Measurements from ENCODE around the gene RELL2. TPM values are rescaled to one million over a fixed set of nuclear protein-coding genes. Genes with fewer than 3 reads are reported as not detected.

Gene RELL2
- total RNA-seq, 1 experiment from 2014 or later = 8.7 TPM

DNA sequence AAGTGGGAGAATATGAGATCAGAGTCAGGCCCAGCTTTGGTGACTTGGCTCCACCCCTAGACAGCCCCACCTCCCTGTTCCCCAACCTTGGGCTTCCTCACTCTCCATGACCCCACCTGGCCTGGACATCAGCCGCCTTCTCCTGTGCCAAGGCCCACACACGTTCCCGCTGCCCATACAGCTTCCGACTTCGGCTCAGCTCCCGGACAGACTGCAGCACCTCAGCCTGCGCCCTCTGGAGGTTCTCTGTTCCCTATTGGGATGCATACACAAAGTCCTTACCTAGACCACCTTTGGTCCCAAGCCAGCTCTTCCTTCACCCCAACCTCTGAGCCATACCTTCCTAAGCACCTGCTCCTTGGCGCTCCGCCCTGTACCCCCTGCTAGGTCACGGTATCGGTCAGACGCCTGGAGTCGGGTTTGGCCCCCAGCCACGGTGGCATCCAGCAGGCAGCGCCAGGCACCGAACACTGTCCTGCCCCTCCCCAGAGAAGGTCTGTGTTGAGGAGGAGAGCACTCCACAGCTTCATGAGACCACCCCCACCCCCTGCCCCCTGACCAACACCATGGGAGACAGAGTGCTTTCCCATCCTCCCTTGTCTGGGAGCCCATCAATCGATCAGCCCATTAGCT is 12.4 kb downstream of the RELL2 start:
- RAD21 ChIA-PET (ENCODE audit: low non-redundant PET in 1 of 2, low total read pairs in 2 of 2, uncharacterized antibody in 2 of 2, unreplicated experiment in 2 of 2) = no interaction called here
- no peak overlapping the region for H3K27ac ChIP-seq (ENCODE audit: low read depth, low read length)
- BruUV-seq (replicated peaks) = no TSS peak
- H3K9ac ChIP-seq (ENCODE audit: low read length) = no peak overlapping the region
- H3K9me2 ChIP-seq (ENCODE audit: insufficient read depth) = no peaks in the 10 kb centered on the region
- no peak overlapping the region for H3K4me3 ChIP-seq (replicated peaks in 1 of 2; ENCODE audit: low read depth in 1 of 2, low read length in 2 of 2)
- no peak for ATAC-seq
- no peak overlapping the region for H2AFZ ChIP-seq (ENCODE audit: low read depth, low read length, poor library complexity, severe bottlenecking)
- no peaks in the 10 kb centered on the region for H3K79me2 ChIP-seq (ENCODE audit: insufficient read depth, low read length)
- DNase-seq (ENCODE audit: low read depth, low spot score) = no peak
- no peak overlapping the region for H3K4me2 ChIP-seq (ENCODE audit: low read length)
- no peak for TF ChIP-seq ELF1 (IDR thresholded peaks at IDR 0.05; ENCODE audit: borderline replicate concordance, low read depth)
- POLR2A ChIA-PET = interaction anchor here (0.6 to 1.1 kb wide), 2 partner anchors 12 to 16 kb away, joined by 3 read pairs; partner anchors contain the start of genes HDAC3 and RELL2
- no peaks in the 10 kb centered on the region for H3K27me3 ChIP-seq (ENCODE audit: insufficient read depth, low read length)
- peaks cover 2 to 3% of the 10 kb centered on the region in 2 experiments; a peak in 2 of 4 replicates for H3K36me3 ChIP-seq (ENCODE audit: control insufficient read depth in 1 of 2, insufficient read depth in 2 of 2, low read length in 2 of 2)
- CTCF ChIA-PET = no interaction called here
- H3K9me3 ChIP-seq (ENCODE audit: control insufficient read depth in 1 of 2, insufficient read depth in 1 of 2, low read depth in 1 of 2, low read length in 2 of 2) = no peaks in the 10 kb centered on the region
- H3K4me1 ChIP-seq (ENCODE audit: control insufficient read depth in 1 of 2, insufficient read depth in 2 of 2, low read length in 2 of 2) = peaks cover 0 to 18% of the 10 kb centered on the region in 2 experiments; a peak in 2 of 4 replicates
- H4K20me1 ChIP-seq (ENCODE audit: insufficient read depth) = no peaks in the 10 kb centered on the region
- intact Hi-C loops (cut with micrococcal nuclease) = no loop called here

DNA sequence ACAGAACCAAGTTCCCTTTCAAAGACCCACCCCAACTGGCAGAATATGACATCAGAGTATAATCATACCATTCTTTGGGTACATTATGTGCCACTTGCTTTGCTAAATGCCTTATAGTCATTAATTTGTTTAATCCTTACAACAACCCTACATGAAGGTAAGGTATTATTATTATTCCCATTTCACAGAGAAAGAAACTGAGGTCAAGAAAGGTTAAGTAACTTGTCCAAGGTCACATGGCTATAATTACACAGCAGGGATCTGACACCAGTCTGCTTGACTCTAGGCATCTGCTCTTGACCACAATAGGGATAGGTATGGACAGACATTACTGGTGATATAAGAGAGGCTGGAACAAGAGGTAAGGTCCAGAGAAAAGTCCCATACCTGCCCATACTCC is 13.2 kb downstream of the RELL2 start:
- Histone ChIP-seq H3K9me2 (ENCODE audit: insufficient read depth) (no peaks in the 10 kb centered on the region), H3K4me3 (replicated peaks in 1 of 2; ENCODE audit: low read depth in 1 of 2, low read length in 2 of 2) (peak overlapping the region; percentile 77 to 78; a peak in 2 of 4 replicates), H3K9me3 (ENCODE audit: control insufficient read depth in 1 of 2, insufficient read depth in 1 of 2, low read depth in 1 of 2, low read length in 2 of 2) (no peaks in the 10 kb centered on the region), H3K9ac (ENCODE audit: low read length) (no peak overlapping the region), H3K4me2 (ENCODE audit: low read length) (peak overlapping the region; percentile 97; the same call in 1 of the 2 replicates), H3K27ac (ENCODE audit: low read depth, low read length) (no peak overlapping the region), H3K27me3 (ENCODE audit: insufficient read depth, low read length) (no peaks in the 10 kb centered on the region), H3K36me3 (ENCODE audit: control insufficient read depth in 1 of 2, insufficient read depth in 2 of 2, low read length in 2 of 2) (peaks cover 2 to 3% of the 10 kb centered on the region in 2 experiments; a peak in 2 of 4 replicates), H3K4me1 (ENCODE audit: control insufficient read depth in 1 of 2, insufficient read depth in 2 of 2, low read length in 2 of 2) (peaks cover 0 to 18% of the 10 kb centered on the region in 2 experiments; a peak in 2 of 4 replicates), H2AFZ (ENCODE audit: low read depth, low read length, poor library complexity, severe bottlenecking) (no peak overlapping the region), H4K20me1 (ENCODE audit: insufficient read depth) (no peaks in the 10 kb centered on the region), H3K79me2 (ENCODE audit: insufficient read depth, low read length) (no peaks in the 10 kb centered on the region)
- ChIA-PET RAD21 (ENCODE audit: low non-redundant PET in 1 of 2, low total read pairs in 2 of 2, uncharacterized antibody in 2 of 2, unreplicated experiment in 2 of 2) (no interaction called here), POLR2A (interaction anchor here (1.1 kb wide), 1 partner anchor 13 kb away, joined by 3 read pairs; the partner anchor contains the start of genes HDAC3 and RELL2), CTCF (no interaction called here)
- intact Hi-C loops (cut with micrococcal nuclease) = no loop called here
- DNase-seq (ENCODE audit: low read depth, low spot score) = no peak
- TF ChIP-seq POLR2AphosphoS5 (IDR thresholded peaks at IDR 0.05; ENCODE audit: low read depth, low read length) = no peak
- TF ChIP-seq RAD21 (IDR thresholded peaks at IDR 0.05; ENCODE audit: low read depth) = no peak
- TF ChIP-seq CBX3 (IDR thresholded peaks at IDR 0.05; ENCODE audit: low read depth) = no peak
- no peak for TF ChIP-seq FOSL1 (IDR thresholded peaks at IDR 0.05; ENCODE audit: low read depth)
- TF ChIP-seq, protein P1, sequence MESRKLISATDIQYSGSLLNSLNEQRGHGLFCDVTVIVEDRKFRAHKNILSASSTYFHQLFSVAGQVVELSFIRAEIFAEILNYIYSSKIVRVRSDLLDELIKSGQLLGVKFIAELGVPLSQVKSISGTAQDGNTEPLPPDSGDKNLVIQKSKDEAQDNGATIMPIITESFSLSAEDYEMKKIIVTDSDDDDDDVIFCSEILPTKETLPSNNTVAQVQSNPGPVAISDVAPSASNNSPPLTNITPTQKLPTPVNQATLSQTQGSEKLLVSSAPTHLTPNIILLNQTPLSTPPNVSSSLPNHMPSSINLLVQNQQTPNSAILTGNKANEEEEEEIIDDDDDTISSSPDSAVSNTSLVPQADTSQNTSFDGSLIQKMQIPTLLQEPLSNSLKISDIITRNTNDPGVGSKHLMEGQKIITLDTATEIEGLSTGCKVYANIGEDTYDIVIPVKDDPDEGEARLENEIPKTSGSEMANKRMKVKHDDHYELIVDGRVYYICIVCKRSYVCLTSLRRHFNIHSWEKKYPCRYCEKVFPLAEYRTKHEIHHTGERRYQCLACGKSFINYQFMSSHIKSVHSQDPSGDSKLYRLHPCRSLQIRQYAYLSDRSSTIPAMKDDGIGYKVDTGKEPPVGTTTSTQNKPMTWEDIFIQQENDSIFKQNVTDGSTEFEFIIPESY (IDR thresholded peaks at IDR 0.05; ENCODE audit: extremely low read depth, insufficient replicate concordance, low read length) = no peak
- TF ChIP-seq EGR1 (IDR thresholded peaks at IDR 0.05; ENCODE audit: low read depth) = no peak
- TF ChIP-seq, protein P2, sequence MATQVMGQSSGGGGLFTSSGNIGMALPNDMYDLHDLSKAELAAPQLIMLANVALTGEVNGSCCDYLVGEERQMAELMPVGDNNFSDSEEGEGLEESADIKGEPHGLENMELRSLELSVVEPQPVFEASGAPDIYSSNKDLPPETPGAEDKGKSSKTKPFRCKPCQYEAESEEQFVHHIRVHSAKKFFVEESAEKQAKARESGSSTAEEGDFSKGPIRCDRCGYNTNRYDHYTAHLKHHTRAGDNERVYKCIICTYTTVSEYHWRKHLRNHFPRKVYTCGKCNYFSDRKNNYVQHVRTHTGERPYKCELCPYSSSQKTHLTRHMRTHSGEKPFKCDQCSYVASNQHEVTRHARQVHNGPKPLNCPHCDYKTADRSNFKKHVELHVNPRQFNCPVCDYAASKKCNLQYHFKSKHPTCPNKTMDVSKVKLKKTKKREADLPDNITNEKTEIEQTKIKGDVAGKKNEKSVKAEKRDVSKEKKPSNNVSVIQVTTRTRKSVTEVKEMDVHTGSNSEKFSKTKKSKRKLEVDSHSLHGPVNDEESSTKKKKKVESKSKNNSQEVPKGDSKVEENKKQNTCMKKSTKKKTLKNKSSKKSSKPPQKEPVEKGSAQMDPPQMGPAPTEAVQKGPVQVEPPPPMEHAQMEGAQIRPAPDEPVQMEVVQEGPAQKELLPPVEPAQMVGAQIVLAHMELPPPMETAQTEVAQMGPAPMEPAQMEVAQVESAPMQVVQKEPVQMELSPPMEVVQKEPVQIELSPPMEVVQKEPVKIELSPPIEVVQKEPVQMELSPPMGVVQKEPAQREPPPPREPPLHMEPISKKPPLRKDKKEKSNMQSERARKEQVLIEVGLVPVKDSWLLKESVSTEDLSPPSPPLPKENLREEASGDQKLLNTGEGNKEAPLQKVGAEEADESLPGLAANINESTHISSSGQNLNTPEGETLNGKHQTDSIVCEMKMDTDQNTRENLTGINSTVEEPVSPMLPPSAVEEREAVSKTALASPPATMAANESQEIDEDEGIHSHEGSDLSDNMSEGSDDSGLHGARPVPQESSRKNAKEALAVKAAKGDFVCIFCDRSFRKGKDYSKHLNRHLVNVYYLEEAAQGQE (IDR thresholded peaks at IDR 0.05; ENCODE audit: low read depth) = no peak
- ATAC-seq = no peak
- TSS peak; percentile 51 for BruUV-seq (replicated peaks)

Data from HCT116 (cell line).